LNCAP (cell line): ENCODE measurements around the gene DOK4.

Source experiments
- CTCF ChIP-seq: fragments of 450-650 bp; IDR thresholded peaks from 2 replicates; pipeline ENCODE4 v1.5.1; 2017; ENCODE audit warnings: mild to moderate bottlenecking

DOK4 gene

GRCh38 chr16:57485916-57486857 lies at the start of gene DOK4:
DOK4 (minus strand) TSS chr16:57486493; CDS start chr16:57479507, 6,986 bp downstream.
- TF ChIP-seq CTCF: no peak

- no peak for TF ChIP-seq CTCF
Observed at GRCh38 chr16:57535680-57536305, 49.5 kb upstream of the DOK4 start.

- TF ChIP-seq CTCF: no peak
Observed at GRCh38 chr16:57534881-57535658, 48.8 kb upstream of the DOK4 start.

- no peak for TF ChIP-seq CTCF
Observed at GRCh38 chr16:57534337-57534880, 48.1 kb upstream of the DOK4 start.

GRCh38 chr16:57533431-57534336 lies 47.4 kb upstream of the DOK4 start:
- TF ChIP-seq CTCF: no peak

GRCh38 chr16:57532266-57532625 lies 46.0 kb upstream of the DOK4 start:
- TF ChIP-seq CTCF: no peak
